H1 (cell line): ENCODE results near the gene ITGB8. TPM values are rescaled to one million over a fixed set of nuclear protein-coding genes. Genes with fewer than 3 reads are reported as not detected.

Experiments
- CTCF ChIA-PET: fragments of 300-600 bp; sonication (Branson Sonifier 250); formaldehyde crosslinking; loops from one replicate; lab custom pipeline; 2021; ENCODE audit not compliant: partially characterized antibody; lab: Charles Lee
- POLR2A ChIA-PET: fragments of 300-600 bp; sonication (Branson Sonifier 250); formaldehyde crosslinking; loops from one replicate; lab custom pipeline; 2021; ENCODE audit warnings: inconsistent platforms; ENCODE audit not compliant: partially characterized antibody; lab: Charles Lee
- DNase-seq, 2 experiments: peaks; one replicate each; pipeline versions ENCODE4 v3.0.0 to v3.0.0-alpha.2; 2010 to 2022; ENCODE audit warnings: low spot score in 2 of 2, low read depth in 1 of 2, mixed read lengths in 1 of 2
- FAIRE-seq: peaks from 2 replicates; lab custom pipeline; 2011; peaks lifted over from hg19 to GRCh38; lab: Jason Lieb, UNC
- H2AFZ ChIP-seq: 2 replicates; pipeline ENCODE4 v1.8.1; 2012; ENCODE audit warnings: low read length, inconsistent platforms
- H2AK5ac ChIP-seq: 2 replicates; pipeline ENCODE4 v1.6.1; 2013; ENCODE audit warnings: low read depth, low read length
- H2BK120ac ChIP-seq: replicated peaks from 2 replicates; pipeline ENCODE3; 2013; ENCODE audit warnings: low read depth, low read length, inconsistent platforms
- H2BK12ac ChIP-seq: 2 replicates; pipeline ENCODE4 v1.6.1; 2013; ENCODE audit warnings: low read depth, low read length
- H2BK15ac ChIP-seq: 2 replicates; pipeline ENCODE4 v1.6.1; 2013; ENCODE audit warnings: low read length
- H2BK20ac ChIP-seq: 2 replicates; pipeline ENCODE4 v1.6.1; 2013; ENCODE audit warnings: low read length
- H2BK5ac ChIP-seq: 2 replicates; pipeline ENCODE4 v1.6.1; 2013; ENCODE audit warnings: low read depth, low read length
- H3K14ac ChIP-seq: 2 replicates; pipeline ENCODE4 v1.6.1; 2013; ENCODE audit warnings: inconsistent platforms; ENCODE audit not compliant: insufficient read length
- H3K18ac ChIP-seq: 2 replicates; pipeline ENCODE4 v1.6.1; 2013; ENCODE audit warnings: low read length; ENCODE audit errors: extremely low read depth
- H3K23ac ChIP-seq: 2 replicates; pipeline ENCODE4 v1.6.1; 2013; ENCODE audit warnings: inconsistent platforms; ENCODE audit not compliant: insufficient read length
- H3K23me2 ChIP-seq: 2 replicates; pipeline ENCODE4 v1.6.1; 2013; ENCODE audit warnings: low read depth, low read length
- H3K27ac ChIP-seq: 2 replicates; pipeline ENCODE4 v1.6.1; 2011; ENCODE audit warnings: low read depth, low read length, inconsistent platforms
- H3K27me3 ChIP-seq, 4 experiments: replicated peaks in 1 of 4; 1 replicate in 1 of 4; 2 replicates in 3 of 4; pipeline versions ENCODE4 v1.6.1 to v1.8.1; 2011 to 2013; ENCODE audit warnings: low read length in 3 of 4, mild to moderate bottlenecking in 3 of 4, inconsistent platforms in 2 of 4, mixed read lengths in 2 of 4, moderate library complexity in 1 of 4; ENCODE audit not compliant: control insufficient read depth in 3 of 4, insufficient read depth in 3 of 4; ENCODE audit errors: extremely low read depth in 1 of 4
- H3K36me3 ChIP-seq, 4 experiments: 2 replicates each; pipeline versions ENCODE4 v1.6.1 to v1.8.1; 2011 to 2013; ENCODE audit warnings: mild to moderate bottlenecking in 4 of 4, low read length in 3 of 4, moderate library complexity in 2 of 4, control low read depth in 1 of 4, inconsistent platforms in 1 of 4; ENCODE audit not compliant: insufficient read depth in 4 of 4, control insufficient read depth in 2 of 4
- H3K4ac ChIP-seq: replicated peaks from 2 replicates; pipeline ENCODE3; 2013; ENCODE audit warnings: low read length, low read depth, mixed read lengths, inconsistent platforms; ENCODE audit not compliant: insufficient read length
- H3K4me1 ChIP-seq, 4 experiments: replicated peaks in 1 of 4; 1 replicate in 1 of 4; 2 replicates in 3 of 4; pipeline versions ENCODE4 v1.6.1 to v1.8.1; 2011 to 2013; ENCODE audit warnings: low read length in 3 of 4, inconsistent platforms in 2 of 4, mixed read lengths in 1 of 4; ENCODE audit not compliant: insufficient read depth in 4 of 4, control insufficient read depth in 3 of 4
- H3K4me2 ChIP-seq, 2 experiments: 2 replicates each; pipeline versions ENCODE4 v1.6.1 to v1.8.1; 2011 to 2013; ENCODE audit warnings: low read depth in 2 of 2, low read length in 2 of 2, control low read depth in 1 of 2, inconsistent platforms in 1 of 2, mild to moderate bottlenecking in 1 of 2; ENCODE audit not compliant: insufficient read depth in 1 of 2
- H3K4me3 ChIP-seq, 4 experiments: fragments of 200-600, 300-600 bp in 1 of 4; sonication (generic), shearing (Covaris generic), sonication (Bioruptor Twin) in 1 of 4; 2 replicates each; pipeline versions ENCODE4 v1.5.1 to v1.8.1; 2011 to 2016; ENCODE audit warnings: low read length in 4 of 4, low read depth in 3 of 4, control low read depth in 2 of 4, inconsistent platforms in 2 of 4, mild to moderate bottlenecking in 2 of 4, mixed read lengths in 1 of 4, moderate library complexity in 1 of 4; ENCODE audit not compliant: insufficient read depth in 2 of 4; ENCODE audit errors: extremely low read depth in 1 of 4
- H3K56ac ChIP-seq: replicated peaks from 2 replicates; pipeline ENCODE3; 2013; ENCODE audit warnings: low read depth, mild to moderate bottlenecking, mixed read lengths, low read length, inconsistent platforms; ENCODE audit not compliant: insufficient read length
- H3K79me1 ChIP-seq: 2 replicates; pipeline ENCODE4 v1.6.1; 2013; ENCODE audit warnings: low read depth, low read length, control low read depth
- H3K79me2 ChIP-seq, 2 experiments: 2 replicates each; pipeline versions ENCODE4 v1.6.1 to v1.8.1; 2012 to 2013; ENCODE audit warnings: low read length in 2 of 2, mild to moderate bottlenecking in 2 of 2, inconsistent platforms in 1 of 2; ENCODE audit not compliant: insufficient read depth in 2 of 2, control insufficient read depth in 1 of 2
- H3K9ac ChIP-seq, 4 experiments: replicated peaks in 1 of 4; 1 replicate in 1 of 4; 2 replicates in 3 of 4; pipeline versions ENCODE4 v1.6.1 to v1.8.1; 2011 to 2013; ENCODE audit warnings: low read depth in 3 of 4, low read length in 3 of 4, control low read depth in 2 of 4, mild to moderate bottlenecking in 2 of 4, moderate library complexity in 2 of 4, inconsistent platforms in 1 of 4; ENCODE audit errors: extremely low read depth in 1 of 4
- H3K9me3 ChIP-seq, 2 experiments: 2 replicates each; pipeline versions ENCODE4 v1.6.1 to v1.8.1; 2012 to 2013; ENCODE audit warnings: mild to moderate bottlenecking in 2 of 2, moderate library complexity in 2 of 2, control low read depth in 1 of 2, inconsistent platforms in 1 of 2, low read depth in 1 of 2, low read length in 1 of 2, mixed read lengths in 1 of 2; ENCODE audit not compliant: insufficient read depth in 2 of 2
- H4K20me1 ChIP-seq, 2 experiments: replicated peaks in 1 of 2; 2 replicates each; pipeline versions ENCODE3 to v1.8.1; 2011 to 2013; ENCODE audit warnings: inconsistent platforms in 2 of 2, low read length in 2 of 2, mild to moderate bottlenecking in 1 of 2; ENCODE audit not compliant: insufficient read depth in 2 of 2, control insufficient read depth in 1 of 2
- H4K5ac ChIP-seq: 2 replicates; pipeline ENCODE4 v1.6.1; 2013; ENCODE audit warnings: low read length, low read depth, mixed read lengths, inconsistent platforms; ENCODE audit not compliant: insufficient read length
- H4K8ac ChIP-seq: 2 replicates; pipeline ENCODE4 v1.8.0; 2013; ENCODE audit warnings: mild to moderate bottlenecking, moderate library complexity, low read length, inconsistent platforms; ENCODE audit not compliant: insufficient read depth; ENCODE audit errors: extremely low read depth
- H4K91ac ChIP-seq: replicated peaks from 2 replicates; pipeline ENCODE3; 2013; ENCODE audit warnings: low read length, mixed read lengths, inconsistent platforms; ENCODE audit not compliant: insufficient read length
- ASH2L ChIP-seq: fragments of 200-600, 300-600 bp; sonication (generic); IDR thresholded peaks from one replicate; pipeline ENCODE4 v1.7.1; 2017; ENCODE audit warnings: low read length
- BRCA1 ChIP-seq: IDR thresholded peaks from 2 replicates; pipeline ENCODE4 v1.6.1; 2012; ENCODE audit warnings: low read depth, low read length, improper control_type of control experiment
- CBX8 ChIP-seq: fragments of 300-800, 300-1000 bp; sonication (generic); IDR thresholded peaks from 2 replicates; pipeline ENCODE4 v1.7.1; 2016; ENCODE audit warnings: low read depth, low read length, borderline replicate concordance
- CHD1 ChIP-seq: IDR thresholded peaks from 2 replicates; pipeline ENCODE4 v1.6.1; 2012; ENCODE audit warnings: low read depth, low read length, improper control_type of control experiment
- CREB1 ChIP-seq: IDR thresholded peaks from 2 replicates; pipeline ENCODE4 v1.6.1; 2012; ENCODE audit warnings: inconsistent platforms
- EGR1 ChIP-seq: IDR thresholded peaks from 2 replicates; pipeline ENCODE4 v1.6.1; 2011; ENCODE audit warnings: low read depth, low read length, borderline replicate concordance
- EZH2 ChIP-seq: fragments of 200-600 bp; sonication (generic); IDR thresholded peaks from 2 replicates; pipeline ENCODE4 v1.7.1; 2012; ENCODE audit warnings: low read depth, mild to moderate bottlenecking, moderate library complexity, low read length, inconsistent platforms; ENCODE audit not compliant: severe bottlenecking
- KDM1A ChIP-seq: fragments of 200-600, 300-600 bp; sonication (generic); IDR thresholded peaks from 2 replicates; pipeline ENCODE4 v1.7.1; 2016; ENCODE audit warnings: mild to moderate bottlenecking, low read length, borderline replicate concordance
- KDM4A ChIP-seq: IDR thresholded peaks from one replicate; pipeline ENCODE4 v1.7.1; 2012; ENCODE audit warnings: low read depth, mild to moderate bottlenecking, moderate library complexity, low read length, inconsistent platforms; ENCODE audit not compliant: severe bottlenecking
- MAFK ChIP-seq: IDR thresholded peaks from 2 replicates; pipeline ENCODE4 v1.6.1; 2012; ENCODE audit warnings: low read depth, mild to moderate bottlenecking, improper control_type of control experiment, low read length
- POU5F1 ChIP-seq: IDR thresholded peaks from 2 replicates; pipeline ENCODE4 v1.6.1; 2011; ENCODE audit warnings: low read depth, mild to moderate bottlenecking, low read length, moderate library complexity
- RFX5 ChIP-seq: IDR thresholded peaks from 2 replicates; pipeline ENCODE4 v1.6.1; 2011; ENCODE audit warnings: low read depth, low read length, improper control_type of control experiment, borderline replicate concordance
- SIN3A ChIP-seq, 2 experiments: IDR thresholded peaks in 1 of 2; conservative IDR thresholded peaks in 1 of 2; 2 replicates each; pipeline ENCODE4 v1.6.1; 2011 to 2012; ENCODE audit warnings: low read length in 2 of 2, improper control_type of control experiment in 1 of 2, low read depth in 1 of 2, mild to moderate bottlenecking in 1 of 2
- SIX5 ChIP-seq: IDR thresholded peaks from 2 replicates; pipeline ENCODE4 v1.6.1; 2011; ENCODE audit warnings: mild to moderate bottlenecking, low read depth, low read length
- TAF7 ChIP-seq: optimal IDR thresholded peaks from 2 replicates; pipeline ENCODE3; 2011; ENCODE audit warnings: low read depth, mild to moderate bottlenecking, inconsistent platforms, low read length, moderate library complexity, borderline replicate concordance
- TBP ChIP-seq: IDR thresholded peaks from 2 replicates; pipeline ENCODE4 v1.6.1; 2011; ENCODE audit warnings: low read depth, low read length, improper control_type of control experiment
- whole genome bisulfite sequencing, 2 experiments: shearing (Covaris generic) in 1 of 2; methylation state at CpG; one replicate each; pipeline versions ENCODE4 v1.1.6 to v1.1.7; 2013 to 2015; ENCODE audit warnings: low lambda C conversion rate in 2 of 2, mixed read lengths in 2 of 2, inconsistent platforms in 1 of 2, low coverage in 1 of 2, missing lambda C conversion rate in 1 of 2; ENCODE audit not compliant: insufficient replicate concordance in 2 of 2, insufficient coverage in 1 of 2, insufficient read length in 1 of 2; ENCODE audit errors: extremely low coverage in 1 of 2, missing lambda C conversion rate in 1 of 2; 5-methylcytosine and 5-hydroxymethylcytosine counted together
- polyA plus RNA-seq, 7 experiments: library from polyadenylated mRNA; depleted of rRNA in 3 of 7; stranded (reverse) in 5 of 7; unstranded in 2 of 7; fragments of >200 nt in 5 of 7; fragments of 200-250 nt in 2 of 7; gene quantifications; 1 replicate in 5 of 7; 2 replicates in 1 of 7; 4 replicates in 1 of 7; pipeline versions ENCODE4 v1.2.1 to v1.2.3, GENCODE V29; 2011 to 2013; ENCODE audit warnings: missing spikeins in 2 of 7, mixed read lengths in 2 of 7
- total RNA-seq: library from RNA; stranded (reverse); fragmentation: NEBNext Ultra II Directional; extraction: Animal tissue kit (Norgen Biotek cat#: 25700); gene quantifications from 2 replicates; pipeline ENCODE4 v1.2.1, GENCODE V29; 2021

ITGB8 gene
- total and polyA plus RNA-seq, 2 of the 8 experiments (the other 6 are each of a cell fraction or from before 2014, with no cell fraction given): 1.2 to 3.6 TPM

GRCh38 chr7:20313626-20314025 lies 17.1 kb upstream of the ITGB8 start:
- no peak overlapping the region for H2BK20ac ChIP-seq
- FAIRE-seq: no peak
- DNase-seq: no peak
- no peak overlapping the region for H4K5ac ChIP-seq
- H3K4me1 ChIP-seq: no peaks in the 10 kb centered on the region; a peak in 1 of 7 replicates
- H2BK5ac ChIP-seq: no peak overlapping the region
- no peak overlapping the region for H2AK5ac ChIP-seq
- POLR2A ChIA-PET: no interaction called here
- H2BK12ac ChIP-seq: no peak overlapping the region
- no peaks in the 10 kb centered on the region for H3K27me3 ChIP-seq
- H4K8ac ChIP-seq: no peak overlapping the region
- H3K9ac ChIP-seq: no peak overlapping the region
- CTCF ChIA-PET: interaction anchor here (1.8 to 5.0 kb wide), 3 partner anchors 13 to 559 kb away, joined by 5 to 24 read pairs (median 5); no protein-coding TSS in a partner anchor
- no peak overlapping the region for H4K91ac ChIP-seq
- no peak overlapping the region for H3K23ac ChIP-seq
- H3K27ac ChIP-seq: no peak overlapping the region
- TF ChIP-seq CREB1 (no peak), RFX5 (no peak), TBP (no peak), POU5F1 (no peak), CHD1 (no peak), MAFK (no peak), TAF7 (no peak), SIX5 (no peak), SIN3A (conservative IDR thresholded peaks at IDR 0.05 in 1 of 2, IDR thresholded peaks at IDR 0.05 in 1 of 2; ENCODE audit: low read depth in 1 of 2, low read length in 2 of 2) (no peak), EGR1 (no peak), CBX8 (no peak), ASH2L (no peak), KDM1A (no peak), KDM4A (no peak), EZH2 (no peak), BRCA1 (no peak)
- H3K18ac ChIP-seq: no peak overlapping the region
- no peak overlapping the region for H2BK15ac ChIP-seq
- H3K14ac ChIP-seq: no peak overlapping the region
- no peak overlapping the region for H3K56ac ChIP-seq
- no peaks in the 10 kb centered on the region for H3K9me3 ChIP-seq
- H3K36me3 ChIP-seq: no peaks in the 10 kb centered on the region
- no peak overlapping the region for H2AFZ ChIP-seq
- no peak overlapping the region for H3K4me2 ChIP-seq
- no peak overlapping the region for H3K4ac ChIP-seq
- no peaks in the 10 kb centered on the region for H3K79me1 ChIP-seq
- H4K20me1 ChIP-seq: no peaks in the 10 kb centered on the region
- no peaks in the 10 kb centered on the region for H3K23me2 ChIP-seq
- H3K79me2 ChIP-seq: no peaks in the 10 kb centered on the region
- H3K4me3 ChIP-seq: no peak overlapping the region
- no peak overlapping the region for H2BK120ac ChIP-seq
- 81% methylated on average over 1 of the region's 1 CpG; no CpG with 5 or more reads in 1 of the 2 experiments for WGBS, 2 experiments
